ENCODE results near the gene LCMT2. TPM values are rescaled to one million over a fixed set of nuclear protein-coding genes. Genes with fewer than 3 reads are reported as not detected.

The LCMT2 gene
- total RNA-seq, 1 donor from 2014 or later, result 9.6 TPM

- no peaks in the 10 kb centered on the region for H3K9me3 Mint-ChIP-seq (ENCODE audit: unreplicated experiment)
- DNase-seq (ENCODE audit: low spot score), result no peak
- TF ChIP-seq, protein P1, sequence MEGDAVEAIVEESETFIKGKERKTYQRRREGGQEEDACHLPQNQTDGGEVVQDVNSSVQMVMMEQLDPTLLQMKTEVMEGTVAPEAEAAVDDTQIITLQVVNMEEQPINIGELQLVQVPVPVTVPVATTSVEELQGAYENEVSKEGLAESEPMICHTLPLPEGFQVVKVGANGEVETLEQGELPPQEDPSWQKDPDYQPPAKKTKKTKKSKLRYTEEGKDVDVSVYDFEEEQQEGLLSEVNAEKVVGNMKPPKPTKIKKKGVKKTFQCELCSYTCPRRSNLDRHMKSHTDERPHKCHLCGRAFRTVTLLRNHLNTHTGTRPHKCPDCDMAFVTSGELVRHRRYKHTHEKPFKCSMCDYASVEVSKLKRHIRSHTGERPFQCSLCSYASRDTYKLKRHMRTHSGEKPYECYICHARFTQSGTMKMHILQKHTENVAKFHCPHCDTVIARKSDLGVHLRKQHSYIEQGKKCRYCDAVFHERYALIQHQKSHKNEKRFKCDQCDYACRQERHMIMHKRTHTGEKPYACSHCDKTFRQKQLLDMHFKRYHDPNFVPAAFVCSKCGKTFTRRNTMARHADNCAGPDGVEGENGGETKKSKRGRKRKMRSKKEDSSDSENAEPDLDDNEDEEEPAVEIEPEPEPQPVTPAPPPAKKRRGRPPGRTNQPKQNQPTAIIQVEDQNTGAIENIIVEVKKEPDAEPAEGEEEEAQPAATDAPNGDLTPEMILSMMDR (IDR thresholded peaks at IDR 0.05; ENCODE audit: unreplicated experiment), result no peak
- no peak overlapping the region for H3K27ac Mint-ChIP-seq (ENCODE audit: unreplicated experiment)
- H3K4me1 Mint-ChIP-seq (ENCODE audit: unreplicated experiment), result peaks cover 35% of the 10 kb centered on the region
- no peak overlapping the region for H3K4me3 Mint-ChIP-seq (ENCODE audit: unreplicated experiment)
- H3K27me3 Mint-ChIP-seq (ENCODE audit: unreplicated experiment), result peaks cover 3% of the 10 kb centered on the region
- H3K36me3 Mint-ChIP-seq (ENCODE audit: low read depth, unreplicated experiment), result no peaks in the 10 kb centered on the region
These were observed 11.2 kb downstream of the LCMT2 start for GRCh38 chr15:43318990-43319771.

DNA sequence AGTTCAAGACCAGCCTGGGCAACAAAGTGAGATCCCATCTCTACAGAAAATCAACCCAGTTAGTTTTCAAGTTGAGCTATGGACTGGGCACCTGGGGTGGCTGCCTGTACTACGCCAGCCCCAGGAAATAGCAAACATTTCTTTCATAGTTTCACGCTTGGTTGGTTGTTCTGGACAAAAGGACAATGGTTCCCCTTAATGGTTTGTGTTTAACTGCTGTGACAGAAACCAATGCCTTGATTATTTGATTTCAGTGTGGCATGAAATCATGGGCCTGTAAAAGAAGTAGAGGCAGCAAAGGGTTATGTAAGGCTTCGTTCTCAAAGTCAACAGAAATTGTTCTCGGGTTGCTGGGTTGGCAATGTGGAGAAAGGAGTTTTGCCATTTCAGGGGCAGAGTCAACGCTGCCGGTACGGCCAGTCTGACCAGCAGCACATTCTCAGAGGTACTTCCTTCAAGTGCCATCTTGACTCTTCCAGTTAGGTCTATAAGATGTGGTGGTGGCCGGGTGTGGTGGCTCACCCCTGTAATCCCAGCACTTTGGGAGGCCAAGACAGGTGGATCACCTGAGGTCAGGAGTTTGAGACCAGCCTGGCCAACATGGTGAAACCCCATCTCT, 12.7 kb downstream of the LCMT2 start:
- no peaks in the 10 kb centered on the region for H3K36me3 Mint-ChIP-seq (ENCODE audit: low read depth, unreplicated experiment)
- TF ChIP-seq, protein P1 (IDR thresholded peaks at IDR 0.05; ENCODE audit: unreplicated experiment), result no peak
- H3K4me1 Mint-ChIP-seq (ENCODE audit: unreplicated experiment), result peaks cover 32% of the 10 kb centered on the region
- no peak overlapping the region for H3K4me3 Mint-ChIP-seq (ENCODE audit: unreplicated experiment)
- peaks cover 4% of the 10 kb centered on the region for H3K27me3 Mint-ChIP-seq (ENCODE audit: unreplicated experiment)
- H3K27ac Mint-ChIP-seq (ENCODE audit: unreplicated experiment), result no peak overlapping the region
- no peaks in the 10 kb centered on the region for H3K9me3 Mint-ChIP-seq (ENCODE audit: unreplicated experiment)
- DNase-seq (ENCODE audit: low spot score), result no peak

- Mint-ChIP-seq H3K27ac (ENCODE audit: unreplicated experiment) (peak overlapping the region; percentile 64), H3K4me1 (ENCODE audit: unreplicated experiment) (peaks cover 34% of the 10 kb centered on the region), H3K9me3 (ENCODE audit: unreplicated experiment) (no peaks in the 10 kb centered on the region), H3K4me3 (ENCODE audit: unreplicated experiment) (no peak overlapping the region), H3K27me3 (ENCODE audit: unreplicated experiment) (peaks cover 4% of the 10 kb centered on the region), H3K36me3 (ENCODE audit: low read depth, unreplicated experiment) (no peaks in the 10 kb centered on the region)
- no peak for DNase-seq (ENCODE audit: low spot score)
- TF ChIP-seq, protein P1 (IDR thresholded peaks at IDR 0.05; ENCODE audit: unreplicated experiment), result no peak
These were observed 13.4 kb downstream of the LCMT2 start for GRCh38 chr15:43316971-43317346.

DNA sequence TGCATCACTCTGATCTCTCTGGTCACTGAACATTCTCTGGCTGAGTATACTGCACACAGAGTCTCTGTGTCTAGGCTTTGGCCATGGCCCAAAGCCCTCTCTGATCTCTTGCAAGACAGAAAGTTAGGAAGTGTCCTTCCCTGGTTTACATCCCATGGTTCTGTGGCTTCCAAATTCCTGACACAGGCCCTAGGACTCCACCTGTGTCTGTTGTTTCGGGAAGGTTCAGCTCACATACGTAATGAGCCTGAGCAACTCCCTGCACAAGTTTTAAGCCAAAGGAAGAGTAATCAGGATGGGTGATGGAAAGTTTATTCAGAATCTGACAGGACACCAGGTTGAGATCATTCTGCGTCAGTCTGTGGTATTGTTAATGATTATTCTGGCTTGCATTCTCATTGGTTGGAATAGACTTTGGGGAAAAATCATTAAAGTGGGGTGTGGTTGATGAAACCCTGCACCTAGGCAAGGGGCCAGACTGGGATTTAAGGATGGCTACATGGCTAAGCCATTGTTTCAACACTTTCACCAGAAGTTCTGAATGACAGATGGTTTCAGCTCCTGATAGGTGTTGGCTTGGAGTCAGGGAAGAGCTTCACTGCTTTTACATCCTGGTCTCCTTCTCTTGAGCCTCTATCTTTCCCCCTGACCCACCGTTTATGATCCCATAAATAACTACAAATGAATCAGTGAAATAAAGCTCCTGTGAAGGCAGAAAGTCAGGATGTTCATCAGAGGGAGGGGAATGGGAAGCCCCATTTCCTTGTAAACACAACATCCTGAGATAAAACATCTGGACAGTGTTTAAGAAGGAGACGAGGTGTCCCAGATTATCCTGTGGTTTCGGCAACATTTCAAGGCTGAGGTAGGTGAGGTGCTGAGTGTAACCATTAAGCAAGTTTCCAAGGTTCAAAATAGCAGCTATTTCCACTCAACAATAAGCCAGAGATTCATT, 14.1 kb downstream of the LCMT2 start:
- Mint-ChIP-seq H3K9me3 (ENCODE audit: unreplicated experiment) (no peaks in the 10 kb centered on the region), H3K4me3 (ENCODE audit: unreplicated experiment) (no peak overlapping the region), H3K27ac (ENCODE audit: unreplicated experiment) (peak overlapping the region; percentile 64), H3K4me1 (ENCODE audit: unreplicated experiment) (peaks cover 34% of the 10 kb centered on the region), H3K36me3 (ENCODE audit: low read depth, unreplicated experiment) (no peaks in the 10 kb centered on the region), H3K27me3 (ENCODE audit: unreplicated experiment) (peaks cover 4% of the 10 kb centered on the region)
- no peak for DNase-seq (ENCODE audit: low spot score)
- TF ChIP-seq, protein P1 (IDR thresholded peaks at IDR 0.05; ENCODE audit: unreplicated experiment), result no peak

Data from endothelial cell (in vitro differentiated cells).